HG03095 (cell line): ENCODE results near the gene VIPR2.
"Not testable (repeated sequence)": the region's sequence is repeated elsewhere in the genome, so short reads cannot be mapped to it uniquely, and the experiment has no call there.

Experiments
- ATAC-seq: cut with Tn5 transposase; IDR thresholded peaks from one replicate; pipeline ENCODE4 v1.9.1; 2021; ENCODE audit warnings: moderate library complexity; ENCODE audit not compliant: unreplicated experiment

The VIPR2 gene

GRCh38 chr7:159140170-159140910 is 4.3 kb downstream of the VIPR2 start:
- ATAC-seq: no peak

- ATAC-seq: no peak
These were observed 5.0 kb downstream of the VIPR2 start for GRCh38 chr7:159139639-159140038.

- ATAC-seq: no peak
These were observed 5.5 kb downstream of the VIPR2 start for GRCh38 chr7:159139202-159139601.

- ATAC-seq: no peak
These were observed 6.2 kb downstream of the VIPR2 start for GRCh38 chr7:159138508-159138907.

GRCh38 chr7:159137906-159138305 is 6.8 kb downstream of the VIPR2 start:
- no peak for ATAC-seq

GRCh38 chr7:159136846-159137245 is 7.8 kb downstream of the VIPR2 start:
- no peak for ATAC-seq

GRCh38 chr7:159136442-159136841 is 8.2 kb downstream of the VIPR2 start:
- no peak for ATAC-seq

- no peak for ATAC-seq
These were observed 8.7 kb downstream of the VIPR2 start for GRCh38 chr7:159136013-159136412.

GRCh38 chr7:159132670-159133443 is 11.8 kb downstream of the VIPR2 start:
- ATAC-seq: not testable (repeated sequence)

GRCh38 chr7:159130820-159131219 is 13.8 kb downstream of the VIPR2 start:
- ATAC-seq: no peak

GRCh38 chr7:159130199-159130775 is 14.4 kb downstream of the VIPR2 start:
- no peak for ATAC-seq

- ATAC-seq: no peak
These were observed 15.9 kb downstream of the VIPR2 start for GRCh38 chr7:159128767-159129166.

GRCh38 chr7:159127691-159128642 is 16.7 kb downstream of the VIPR2 start:
- ATAC-seq: no peak

- ATAC-seq: no peak
These were observed 18.1 kb downstream of the VIPR2 start for GRCh38 chr7:159126311-159127260.

GRCh38 chr7:159125955-159126270 is 18.8 kb downstream of the VIPR2 start:
- no peak for ATAC-seq

GRCh38 chr7:159125104-159125954 is 19.3 kb downstream of the VIPR2 start:
- no peak for ATAC-seq

- not testable (repeated sequence) for ATAC-seq
These were observed 20.9 kb downstream of the VIPR2 start for GRCh38 chr7:159123793-159124192.

- not testable (repeated sequence) for ATAC-seq
These were observed 21.4 kb downstream of the VIPR2 start for GRCh38 chr7:159123294-159123693.

GRCh38 chr7:159122276-159122675 is 22.4 kb downstream of the VIPR2 start:
- no peak for ATAC-seq
